NCI-H1694 treated with DMSO at 0.1 percent for 48 hours (cell line): ENCODE measurements around the gene LUZP2.

Source experiments
- DNase-seq: peaks from one replicate; lab custom pipeline; 2025; lab: John Stamatoyannopoulos, UW

LUZP2 gene

GRCh38 chr11:24716403-24716802 is 219.6 kb downstream of the LUZP2 start:
- DNase-seq, result no peak

GRCh38 chr11:24723231-24723630 is 226.4 kb downstream of the LUZP2 start:
- no peak for DNase-seq

- DNase-seq, result no peak
Observed at GRCh38 chr11:24731554-24731953, 234.7 kb downstream of the LUZP2 start.

- DNase-seq, result no peak
Observed at GRCh38 chr11:24734742-24735237, 237.9 kb downstream of the LUZP2 start.

GRCh38 chr11:24738972-24739371 is 242.1 kb downstream of the LUZP2 start:
- DNase-seq, result no peak

- DNase-seq, result no peak
Observed at GRCh38 chr11:24739637-24740036, 242.8 kb downstream of the LUZP2 start.

GRCh38 chr11:24747275-24748251 is 250.7 kb downstream of the LUZP2 start:
- no peak for DNase-seq

- no peak for DNase-seq
Observed at GRCh38 chr11:24748261-24748660, 251.4 kb downstream of the LUZP2 start.

GRCh38 chr11:24754406-24754805 is 257.6 kb downstream of the LUZP2 start:
- no peak for DNase-seq

GRCh38 chr11:24755260-24755839 is 258.5 kb downstream of the LUZP2 start:
- no peak for DNase-seq

GRCh38 chr11:24759742-24760141 is 262.9 kb downstream of the LUZP2 start:
- no peak for DNase-seq

- no peak for DNase-seq
Observed at GRCh38 chr11:24760681-24761080, 263.8 kb downstream of the LUZP2 start.

- no peak for DNase-seq
Observed at GRCh38 chr11:24762076-24762475, 265.2 kb downstream of the LUZP2 start.

- no peak for DNase-seq
Observed at GRCh38 chr11:24767411-24767810, 270.6 kb downstream of the LUZP2 start.

GRCh38 chr11:24773322-24773721 is 276.5 kb downstream of the LUZP2 start:
- no peak for DNase-seq

- no peak for DNase-seq
Observed at GRCh38 chr11:24779791-24780190, 282.9 kb downstream of the LUZP2 start.

GRCh38 chr11:24781288-24781687 is 284.4 kb downstream of the LUZP2 start:
- DNase-seq, result no peak

GRCh38 chr11:24793479-24793878 is 296.6 kb downstream of the LUZP2 start:
- DNase-seq, result no peak

- DNase-seq, result no peak
Observed at GRCh38 chr11:24794064-24794463, 297.2 kb downstream of the LUZP2 start.

GRCh38 chr11:24805671-24806070 is 308.8 kb downstream of the LUZP2 start:
- DNase-seq, result no peak

GRCh38 chr11:24808173-24808572 is 311.3 kb downstream of the LUZP2 start:
- no peak for DNase-seq

GRCh38 chr11:24819006-24819405 is 322.2 kb downstream of the LUZP2 start:
- no peak for DNase-seq

GRCh38 chr11:24819863-24820434 is 323.1 kb downstream of the LUZP2 start:
- no peak for DNase-seq
